CD8-positive, alpha-beta memory T cell (primary cell): ENCODE measurements around the gene TTF2. TPM values are rescaled to one million over a fixed set of nuclear protein-coding genes. Genes with fewer than 3 reads are reported as not detected.

Source experiments
- CTCF ChIA-PET: fragments of 350-600 bp; sonication (Branson Sonifier 250); formaldehyde crosslinking; loops from one replicate; lab custom pipeline; 2021; ENCODE audit warnings: antibody characterized with exemption; lab: Charles Lee
- POLR2A ChIA-PET: fragments of 350-600 bp; sonication (Branson Sonifier 250); formaldehyde crosslinking; loops from one replicate; lab custom pipeline; 2021; ENCODE audit warnings: antibody characterized with exemption; lab: Charles Lee
- DNase-seq, 5 donors: peaks; one replicate each; pipeline versions ENCODE4 v3.0.0 to v3.0.0-alpha.2; 2020 to 2022; ENCODE audit warnings: mixed read lengths in 1 of 5
- H3K27ac ChIP-seq: one replicate; pipeline ENCODE4 v1.7.0; 2013; ENCODE audit warnings: low read depth, mild to moderate bottlenecking, low read length, moderate library complexity
- H3K27me3 ChIP-seq: 2 replicates; pipeline ENCODE4 v1.7.0; 2013; ENCODE audit warnings: low read length, mild to moderate bottlenecking; ENCODE audit not compliant: insufficient read depth, poor library complexity, severe bottlenecking
- H3K36me3 ChIP-seq: 2 replicates; pipeline ENCODE4 v1.7.0; 2013; ENCODE audit warnings: mild to moderate bottlenecking, low read length, moderate library complexity; ENCODE audit not compliant: insufficient read depth
- H3K4me1 ChIP-seq: 2 replicates; pipeline ENCODE4 v1.7.0; 2013; ENCODE audit warnings: mild to moderate bottlenecking, low read length, moderate library complexity; ENCODE audit not compliant: insufficient read depth
- H3K4me3 ChIP-seq: 2 replicates; pipeline ENCODE4 v1.7.0; 2013; ENCODE audit warnings: mild to moderate bottlenecking, low read length
- H3K9me3 ChIP-seq: 2 replicates; pipeline ENCODE4 v1.7.0; 2013; ENCODE audit warnings: mild to moderate bottlenecking, low read length
- H3K27ac Mint-ChIP-seq, 8 donors: one replicate each; pipeline ENCODE4 v1.8.0; 2020 to 2021; ENCODE audit warnings: mixed read lengths in 8 of 8, mild to moderate bottlenecking in 6 of 8, inconsistent platforms in 3 of 8, moderate library complexity in 3 of 8
- H3K27me3 Mint-ChIP-seq, 2 donors: one replicate each; pipeline ENCODE4 v1.8.0; 2020 to 2021; ENCODE audit warnings: mixed read lengths in 2 of 2, mild to moderate bottlenecking in 1 of 2, moderate library complexity in 1 of 2
- H3K36me3 Mint-ChIP-seq, 3 donors: one replicate each; pipeline ENCODE4 v1.8.0; 2020 to 2021; ENCODE audit warnings: mixed read lengths in 3 of 3, inconsistent platforms in 1 of 3, mild to moderate bottlenecking in 1 of 3
- H3K4me1 Mint-ChIP-seq, 3 donors: one replicate each; pipeline ENCODE4 v1.8.0; 2020 to 2021; ENCODE audit warnings: mixed read lengths in 3 of 3, inconsistent platforms in 1 of 3, mild to moderate bottlenecking in 1 of 3
- H3K4me3 Mint-ChIP-seq, 7 donors: one replicate each; pipeline ENCODE4 v1.8.0; 2020 to 2021; ENCODE audit warnings: mixed read lengths in 7 of 7, mild to moderate bottlenecking in 6 of 7, moderate library complexity in 4 of 7, inconsistent platforms in 2 of 7
- H3K9me3 Mint-ChIP-seq, 5 donors: one replicate each; pipeline ENCODE4 v1.8.0; 2020 to 2022; ENCODE audit warnings: mixed read lengths in 5 of 5, mild to moderate bottlenecking in 3 of 5, moderate library complexity in 2 of 5, inconsistent platforms in 1 of 5
- polyA plus RNA-seq: library from polyadenylated mRNA; unstranded; fragments of 300-500 nt; fragmentation: Illumina TruSeq; gene quantifications from one replicate; pipeline ENCODE4 v1.2.3, GENCODE V29; 2021
- total RNA-seq, 2 experiments: library from RNA; stranded (reverse); gene quantifications; one replicate each; pipeline ENCODE4 v1.2.3, GENCODE V29; 2021

Gene TTF2
- total and polyA plus RNA-seq, 3 experiments from 2014 or later, result 11.7 to 89.0 (median 89.0) TPM

- H3K27ac Mint-ChIP-seq, result peak overlapping the region in 1 of 8 donors; percentile 6
- no peak for DNase-seq
These were observed 33.0 kb downstream of the TTF2 start for GRCh38 chr1:117093091-117093534.

GRCh38 chr1:117093870-117094621 is 33.9 kb downstream of the TTF2 start:
- H3K27ac Mint-ChIP-seq, result peak overlapping the region in 3 of 8 donors; percentile 17 to 93 (median 60)
- CTCF ChIA-PET, result interaction anchor here (0.8 kb wide), 1 partner anchor 26 kb away, joined by 3 read pairs; no protein-coding TSS in a partner anchor
- no peak overlapping the region for H3K27ac ChIP-seq

More at GRCh38 chr1:117093091-117093534, 33.0 kb downstream of the TTF2 start:
- Mint-ChIP-seq H3K9me3 (no peaks in the 10 kb centered on the region), H3K36me3 (peaks cover 22 to 84% (median 38%) of the 10 kb centered on the region in 3 donors), H3K4me1 (peaks cover 4 to 6% (median 6%) of the 10 kb centered on the region in 3 donors), H3K4me3 (no peak overlapping the region), H3K27me3 (no peaks in the 10 kb centered on the region)
- no peaks in the 10 kb centered on the region for H3K9me3 ChIP-seq
- no peaks in the 10 kb centered on the region for H3K27me3 ChIP-seq
- POLR2A ChIA-PET, result no interaction called here
- H3K36me3 ChIP-seq, result peaks cover 36% of the 10 kb centered on the region
- no peaks in the 10 kb centered on the region for H3K4me1 ChIP-seq
- H3K27ac ChIP-seq, result peak overlapping the region; percentile 60
- CTCF ChIA-PET, result interaction anchor here (1.0 kb wide), 1 partner anchor 608 kb away, joined by 3 read pairs; no protein-coding TSS in a partner anchor
- no peak overlapping the region for H3K4me3 ChIP-seq

GRCh38 chr1:117094841-117095604 is 34.9 kb downstream of the TTF2 start:
- Mint-ChIP-seq H3K4me1 (peaks cover 4 to 6% (median 6%) of the 10 kb centered on the region in 3 donors), H3K4me3 (no peak overlapping the region), H3K27ac (peak overlapping the region in 1 of 8 donors; percentile 31), H3K36me3 (peaks cover 18 to 87% (median 48%) of the 10 kb centered on the region in 3 donors), H3K27me3 (no peaks in the 10 kb centered on the region), H3K9me3 (no peaks in the 10 kb centered on the region)
- Histone ChIP-seq H3K9me3 (no peaks in the 10 kb centered on the region), H3K36me3 (peaks cover 36% of the 10 kb centered on the region), H3K27ac (no peak overlapping the region), H3K4me3 (no peak overlapping the region), H3K4me1 (no peaks in the 10 kb centered on the region), H3K27me3 (no peaks in the 10 kb centered on the region)
- CTCF ChIA-PET, result no interaction called here
- no peak for DNase-seq
- POLR2A ChIA-PET, result no interaction called here

More at GRCh38 chr1:117093870-117094621, 33.9 kb downstream of the TTF2 start:
- no peak overlapping the region for H3K4me3 ChIP-seq
- peak in 1 of 5 donors; percentile 3 for DNase-seq
- no peaks in the 10 kb centered on the region for H3K27me3 ChIP-seq
- H3K9me3 Mint-ChIP-seq, result no peaks in the 10 kb centered on the region
- no peaks in the 10 kb centered on the region for H3K27me3 Mint-ChIP-seq
- peaks cover 40% of the 10 kb centered on the region for H3K36me3 ChIP-seq
- peaks cover 4 to 6% (median 6%) of the 10 kb centered on the region in 3 donors for H3K4me1 Mint-ChIP-seq
- POLR2A ChIA-PET, result no interaction called here
- H3K4me3 Mint-ChIP-seq, result no peak overlapping the region
- H3K9me3 ChIP-seq, result no peaks in the 10 kb centered on the region
- no peaks in the 10 kb centered on the region for H3K4me1 ChIP-seq
- peaks cover 18 to 85% (median 42%) of the 10 kb centered on the region in 3 donors for H3K36me3 Mint-ChIP-seq

GRCh38 chr1:117096951-117097408 is 36.9 kb downstream of the TTF2 start:
- POLR2A ChIA-PET, result no interaction called here
- H3K4me1 ChIP-seq, result no peaks in the 10 kb centered on the region
- peaks cover 11 to 81% (median 40%) of the 10 kb centered on the region in 3 donors for H3K36me3 Mint-ChIP-seq

GRCh38 chr1:117097443-117097842 is 37.3 kb downstream of the TTF2 start:
- no peaks in the 10 kb centered on the region for H3K27me3 Mint-ChIP-seq
- no peak overlapping the region for H3K4me3 Mint-ChIP-seq
- no peak overlapping the region for H3K27ac ChIP-seq
- ChIA-PET CTCF (no interaction called here), POLR2A (no interaction called here)
- H3K27me3 ChIP-seq, result no peaks in the 10 kb centered on the region
- no peak for DNase-seq
- no peaks in the 10 kb centered on the region for H3K9me3 ChIP-seq
- no peaks in the 10 kb centered on the region for H3K4me1 ChIP-seq
- peaks cover 35% of the 10 kb centered on the region for H3K36me3 ChIP-seq
- H3K4me3 ChIP-seq, result no peak overlapping the region
- peaks cover 4 to 6% (median 6%) of the 10 kb centered on the region in 3 donors for H3K4me1 Mint-ChIP-seq
- H3K27ac Mint-ChIP-seq, result no peak overlapping the region
- peaks cover 14 to 82% (median 43%) of the 10 kb centered on the region in 3 donors for H3K36me3 Mint-ChIP-seq
- H3K9me3 Mint-ChIP-seq, result no peaks in the 10 kb centered on the region

More at GRCh38 chr1:117096951-117097408, 36.9 kb downstream of the TTF2 start:
- CTCF ChIA-PET, result no interaction called here
- Mint-ChIP-seq H3K4me1 (peaks cover 4 to 6% (median 6%) of the 10 kb centered on the region in 3 donors), H3K9me3 (no peaks in the 10 kb centered on the region), H3K27me3 (no peaks in the 10 kb centered on the region), H3K4me3 (no peak overlapping the region), H3K27ac (peak overlapping the region in 1 of 8 donors; percentile 5)
- H3K27me3 ChIP-seq, result no peaks in the 10 kb centered on the region
- no peak overlapping the region for H3K27ac ChIP-seq
- no peaks in the 10 kb centered on the region for H3K9me3 ChIP-seq
- H3K4me3 ChIP-seq, result no peak overlapping the region
- DNase-seq, result no peak
- H3K36me3 ChIP-seq, result peaks cover 35% of the 10 kb centered on the region

- no peaks in the 10 kb centered on the region for H3K27me3 Mint-ChIP-seq
- ChIA-PET CTCF (no interaction called here), POLR2A (no interaction called here)
- Histone ChIP-seq H3K27ac (no peak overlapping the region), H3K4me3 (no peak overlapping the region), H3K4me1 (no peaks in the 10 kb centered on the region), H3K36me3 (peaks cover 28% of the 10 kb centered on the region), H3K27me3 (no peaks in the 10 kb centered on the region), H3K9me3 (no peaks in the 10 kb centered on the region)
- H3K4me3 Mint-ChIP-seq, result no peak overlapping the region
- no peak for DNase-seq
- H3K36me3 Mint-ChIP-seq, result peaks cover 21 to 79% (median 45%) of the 10 kb centered on the region in 3 donors
- H3K4me1 Mint-ChIP-seq, result peaks cover 4 to 12% (median 6%) of the 10 kb centered on the region in 3 donors
- H3K27ac Mint-ChIP-seq, result no peak overlapping the region
- H3K9me3 Mint-ChIP-seq, result no peaks in the 10 kb centered on the region
These were observed 38.3 kb downstream of the TTF2 start for GRCh38 chr1:117098287-117098890.

- Mint-ChIP-seq H3K9me3 (no peaks in the 10 kb centered on the region), H3K27me3 (no peaks in the 10 kb centered on the region), H3K4me1 (peaks cover 0 to 5% (median 0%) of the 10 kb centered on the region in 3 donors), H3K36me3 (peaks cover 15 to 62% (median 42%) of the 10 kb centered on the region in 3 donors), H3K4me3 (no peak overlapping the region), H3K27ac (no peak overlapping the region)
- DNase-seq, result no peak
- no peak overlapping the region for H3K4me3 ChIP-seq
- POLR2A ChIA-PET, result interaction anchor here (1.2 kb wide), 1 partner anchor 41 kb away, joined by 3 read pairs; the partner anchor contains the start of gene TTF2
- no peaks in the 10 kb centered on the region for H3K27me3 ChIP-seq
- no peaks in the 10 kb centered on the region for H3K4me1 ChIP-seq
- H3K9me3 ChIP-seq, result no peaks in the 10 kb centered on the region
- no peak overlapping the region for H3K27ac ChIP-seq
- H3K36me3 ChIP-seq, result peaks cover 28% of the 10 kb centered on the region
- CTCF ChIA-PET, result no interaction called here
These were observed 41.2 kb downstream of the TTF2 start for GRCh38 chr1:117101334-117101733.
